ENCODE data around the gene LYRM9.
"Not testable (repeated sequence)": the region's sequence is repeated elsewhere in the genome, so short reads cannot be mapped to it uniquely, and the experiment has no call there.

Gene LYRM9

DNA sequence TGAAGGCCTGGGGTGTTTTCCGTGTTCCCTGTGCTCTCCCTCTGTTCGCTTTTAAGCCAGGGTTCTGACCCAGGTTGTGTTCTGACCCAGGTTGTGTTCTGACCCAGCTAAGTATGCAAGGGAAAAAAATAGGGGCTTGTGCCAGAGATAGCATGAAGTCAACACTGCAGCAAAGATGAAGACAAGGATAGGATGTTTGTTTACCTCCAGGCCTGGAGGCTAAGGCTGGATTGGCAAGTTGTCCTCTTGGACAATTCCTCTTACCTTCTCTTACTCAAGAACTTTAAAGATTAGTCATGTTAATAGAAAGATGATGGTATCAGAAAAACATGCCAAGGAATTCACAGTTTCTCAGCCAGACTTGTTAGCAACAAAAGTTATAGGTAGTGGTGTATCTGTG is 19.4 kb downstream of the LYRM9 start:
- no peak for DNase-seq (ENCODE audit: low read depth)

- DNase-seq (ENCODE audit: low read depth) = no peak
Observed at GRCh38 chr17:27873211-27873610, 20.0 kb downstream of the LYRM9 start.

- DNase-seq (ENCODE audit: low read depth) = no peak
Observed at GRCh38 chr17:27872776-27873175, 20.4 kb downstream of the LYRM9 start.

- no peak for DNase-seq (ENCODE audit: low read depth)
Observed at GRCh38 chr17:27871407-27871806, 21.8 kb downstream of the LYRM9 start.

- DNase-seq (ENCODE audit: low read depth) = no peak
Observed at GRCh38 chr17:27870345-27870744, 22.8 kb downstream of the LYRM9 start.

DNA sequence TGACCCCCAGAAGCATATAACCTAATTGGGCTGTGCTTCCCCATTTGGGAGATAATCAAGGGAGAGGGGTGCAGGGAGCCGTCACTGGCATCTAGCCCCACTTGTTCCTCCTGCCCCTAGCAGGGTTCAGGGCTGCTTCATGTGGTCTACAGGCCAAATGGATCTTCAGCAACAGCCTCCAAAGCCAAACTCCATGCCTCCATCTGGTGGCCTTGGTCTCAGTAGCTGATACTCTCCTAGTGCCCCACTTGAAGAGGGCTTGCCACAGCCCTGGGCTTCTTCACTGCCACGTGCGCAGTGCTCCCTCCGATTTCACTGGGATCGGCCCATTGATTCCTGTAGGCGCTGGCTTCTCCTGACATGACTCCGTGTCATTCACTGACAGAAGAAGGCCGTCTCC is 24.6 kb downstream of the LYRM9 start:
- DNase-seq (ENCODE audit: low read depth) = no peak

- DNase-seq (ENCODE audit: low read depth) = no peak
Observed at GRCh38 chr17:27862840-27863239, 30.3 kb downstream of the LYRM9 start.

DNA sequence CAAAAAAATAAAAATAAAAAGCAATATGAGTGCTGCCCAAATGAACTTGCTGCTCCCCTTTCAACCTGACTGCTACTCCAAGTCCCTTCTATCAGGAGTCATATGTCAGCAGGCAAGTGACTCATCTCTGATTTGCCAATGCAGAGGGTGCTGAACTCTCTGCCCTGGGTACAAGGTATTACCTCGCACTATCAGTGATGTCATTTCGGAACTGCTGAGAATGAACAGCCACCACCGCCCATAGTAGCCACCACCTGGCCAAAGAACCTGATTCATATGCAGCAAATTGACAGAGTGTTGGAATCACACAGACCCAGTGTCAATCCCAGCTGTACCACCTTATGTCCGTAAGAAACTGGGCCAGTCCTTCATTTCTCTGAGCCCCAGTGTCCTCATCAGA is 31.2 kb downstream of the LYRM9 start:
- DNase-seq (ENCODE audit: low read depth) = no peak

DNA sequence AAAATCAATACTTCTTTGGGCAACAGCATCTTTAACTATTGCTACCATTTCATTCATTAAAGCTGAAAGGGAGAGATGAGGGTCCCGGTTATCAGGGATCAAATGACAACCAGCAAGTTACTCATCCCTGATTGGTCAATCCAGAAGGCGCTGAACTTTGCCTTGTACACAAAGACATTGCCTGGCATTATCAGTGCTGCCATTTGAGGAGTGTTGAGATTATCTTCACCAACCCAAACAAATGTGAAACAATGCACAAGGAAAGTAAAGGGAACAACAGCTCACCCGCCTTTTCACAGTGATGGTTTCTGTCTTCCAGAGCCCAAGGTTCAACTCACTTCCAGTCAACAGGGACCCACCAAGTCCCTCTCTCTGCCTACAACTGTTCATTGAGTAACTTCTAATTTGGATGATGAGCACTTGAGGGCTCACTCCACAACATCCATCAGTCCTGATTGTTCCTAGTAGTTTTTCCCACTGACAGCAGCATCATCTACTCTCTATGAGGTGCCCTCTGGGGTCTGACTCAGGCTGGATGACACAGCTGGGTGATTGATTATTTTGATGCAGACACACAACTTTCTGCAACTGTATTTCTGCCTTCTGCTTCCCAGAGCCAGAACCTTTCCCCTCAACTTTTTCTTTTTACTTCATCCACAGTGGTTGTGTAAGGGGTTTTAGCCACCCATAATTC is 32.0 kb downstream of the LYRM9 start:
- DNase-seq (ENCODE audit: low read depth) = no peak

DNA sequence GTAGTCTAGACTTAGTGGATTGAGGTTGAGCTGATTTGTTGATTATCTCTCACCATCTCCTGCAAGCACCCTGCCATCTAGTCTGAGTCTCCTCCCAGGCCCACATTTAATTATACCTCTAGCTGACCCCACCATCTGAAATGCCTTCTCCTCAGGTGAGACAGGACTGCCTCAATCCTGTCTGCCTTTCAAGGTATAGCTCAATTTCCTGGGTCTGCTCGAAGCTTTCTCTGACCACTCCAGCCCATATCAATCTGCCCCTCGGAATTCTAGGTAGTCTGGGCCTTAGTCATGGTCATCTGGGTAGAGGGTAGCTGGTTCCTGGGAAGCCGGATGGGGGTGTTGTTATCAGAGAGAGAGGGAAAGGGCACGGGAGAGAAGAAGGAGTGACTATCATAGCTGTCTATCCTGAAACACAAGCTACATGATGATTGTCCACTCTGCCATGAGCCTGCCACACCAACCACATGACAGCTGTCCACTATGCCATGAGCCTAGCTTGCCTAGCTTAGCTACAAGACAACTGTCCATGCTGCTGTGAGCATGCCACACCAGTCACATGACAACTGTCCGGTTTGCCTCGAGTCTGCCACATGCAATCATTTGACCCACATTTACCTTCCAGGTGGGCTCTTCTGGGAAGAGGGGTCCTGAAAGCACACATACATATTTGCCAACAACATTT is 34.4 kb downstream of the LYRM9 start:
- no peak for DNase-seq (ENCODE audit: low read depth)

GRCh38 chr17:27856676-27857432 is 36.3 kb downstream of the LYRM9 start:
- no peak for DNase-seq (ENCODE audit: low read depth)

DNA sequence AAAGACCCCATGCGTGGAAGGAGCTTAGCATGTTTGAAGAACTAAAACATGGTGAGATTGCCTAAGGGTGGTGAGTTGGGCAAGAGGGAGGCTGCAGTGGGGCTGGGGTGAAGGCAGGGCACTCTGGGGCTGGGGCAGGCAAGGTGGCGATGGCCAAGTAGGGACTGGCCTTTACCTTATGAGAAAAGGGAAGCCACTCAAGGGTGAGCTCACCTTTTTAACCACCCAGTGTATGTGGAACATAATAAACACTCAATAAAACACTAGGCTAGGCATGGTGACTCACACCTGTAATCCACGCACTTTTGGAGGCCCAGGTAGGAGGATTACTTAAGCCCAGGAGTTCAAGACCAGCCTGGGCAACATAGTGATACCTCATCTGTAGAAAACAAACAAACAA is 37.7 kb downstream of the LYRM9 start:
- DNase-seq (ENCODE audit: low read depth) = no peak

DNA sequence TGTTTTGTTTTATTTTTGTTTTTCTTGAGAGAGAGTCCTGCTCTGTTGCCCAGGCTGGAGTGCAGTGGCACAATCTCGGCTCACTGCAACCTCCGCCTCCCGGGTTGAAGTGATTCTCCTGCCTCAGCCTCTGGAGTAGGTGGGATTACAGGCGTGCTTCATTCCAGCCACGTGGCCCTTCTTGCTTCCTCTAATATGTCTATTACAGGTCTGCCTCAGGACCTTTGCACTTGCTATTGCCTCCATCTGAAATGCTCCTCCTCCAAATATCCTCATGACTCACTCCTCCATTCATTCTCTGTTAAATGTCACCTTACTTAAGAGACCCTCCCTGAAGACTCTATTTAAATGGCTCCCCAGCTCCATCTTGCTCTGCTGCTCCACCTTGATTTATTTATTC is 39.0 kb downstream of the LYRM9 start:
- no peak for DNase-seq (ENCODE audit: low read depth)

- DNase-seq (ENCODE audit: low read depth) = no peak
Observed at GRCh38 chr17:27853091-27853490, 40.1 kb downstream of the LYRM9 start.

DNA sequence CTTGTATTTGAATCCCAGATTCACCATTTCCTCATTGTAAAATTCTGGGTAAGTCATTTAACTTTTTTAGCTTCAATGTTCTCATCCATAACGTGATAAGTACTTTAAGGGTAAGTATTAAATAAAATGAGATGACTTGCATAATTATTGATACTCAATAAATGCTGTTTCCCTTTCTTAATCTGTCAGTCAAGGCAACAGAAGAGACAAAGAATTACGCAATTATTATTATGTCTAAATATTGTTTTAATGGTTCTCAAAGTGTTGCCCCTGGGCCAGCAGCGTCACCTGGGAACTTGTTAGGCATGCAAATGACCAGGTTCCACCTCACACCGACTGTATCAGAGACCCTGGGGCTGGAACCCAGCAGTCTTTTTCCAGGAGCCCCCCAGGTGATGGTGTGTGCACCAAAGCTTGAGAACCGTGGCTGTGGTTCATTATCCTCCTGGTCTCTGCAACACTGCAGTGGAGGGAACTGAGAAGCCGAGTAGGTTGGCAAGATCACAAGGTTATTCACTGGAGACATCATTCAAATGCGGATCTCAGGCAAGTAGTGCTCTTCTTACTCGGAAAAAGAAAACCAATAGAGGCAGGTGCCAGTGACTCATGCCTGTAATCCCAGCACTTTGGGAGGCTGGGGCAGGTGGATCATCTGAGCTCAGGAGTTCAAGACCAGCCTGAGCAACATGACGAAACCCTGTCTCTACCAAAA is 43.5 kb downstream of the LYRM9 start:
- DNase-seq (ENCODE audit: low read depth) = no peak

DNA sequence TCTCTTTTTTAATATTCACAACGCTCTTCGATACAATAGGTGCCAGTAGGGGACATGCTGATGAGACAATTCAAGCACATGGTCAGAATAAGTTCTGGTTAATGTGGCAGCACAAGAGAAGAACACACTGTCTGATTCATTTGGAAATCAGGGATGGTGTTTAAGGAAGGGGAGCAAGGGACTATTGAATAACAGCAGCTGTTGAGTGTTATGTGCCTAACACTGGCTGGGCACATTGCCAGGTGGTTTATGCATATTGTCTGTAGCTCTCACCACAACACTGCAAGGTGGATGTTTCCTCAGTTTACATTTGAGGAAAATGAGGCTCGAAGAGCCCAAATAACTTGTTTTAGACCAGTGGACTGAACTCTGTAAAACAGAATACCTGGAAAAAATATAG is 44.2 kb downstream of the LYRM9 start:
- DNase-seq (ENCODE audit: low read depth) = no peak

- DNase-seq (ENCODE audit: low read depth) = not testable (repeated sequence)
Observed at GRCh38 chr17:27846808-27847307, 46.3 kb downstream of the LYRM9 start.

GRCh38 chr17:27846042-27846655 is 47.0 kb downstream of the LYRM9 start:
- DNase-seq (ENCODE audit: low read depth) = no peak

DNA sequence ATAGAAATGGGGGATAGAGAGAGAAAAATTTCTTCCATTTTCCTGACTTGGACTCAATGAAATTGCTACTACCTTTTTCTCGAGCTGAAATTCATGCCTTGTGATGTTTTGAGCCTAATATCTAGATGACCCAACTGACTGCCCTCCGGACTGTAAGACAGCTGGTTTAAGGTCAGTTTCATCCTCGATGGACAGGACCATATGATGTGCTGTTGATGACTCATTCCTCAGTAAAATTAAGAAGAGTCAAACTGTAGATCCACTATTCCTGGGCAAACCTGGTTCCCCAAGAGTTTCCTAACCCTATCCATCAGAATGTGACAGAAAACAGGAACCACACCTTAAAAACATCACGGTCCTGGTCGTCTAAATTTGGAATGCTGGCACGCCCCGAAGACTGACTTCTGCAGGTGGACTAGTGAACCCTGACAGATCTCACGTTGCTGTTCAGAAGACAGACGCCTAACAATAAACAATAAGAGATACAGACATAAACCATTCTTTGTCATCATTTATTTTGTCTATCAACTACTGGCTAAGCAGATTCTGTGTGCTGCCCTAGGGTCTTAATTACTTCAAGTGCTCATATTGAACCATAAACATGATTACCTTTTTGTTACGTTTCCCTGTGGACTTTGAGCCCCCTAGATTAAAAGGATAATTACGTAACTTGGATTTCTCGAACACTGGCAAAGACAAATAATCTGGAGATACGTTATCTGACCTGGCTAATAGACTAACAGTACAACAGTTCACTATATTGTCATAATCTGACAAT is 47.7 kb downstream of the LYRM9 start:
- DNase-seq (ENCODE audit: low read depth) = no peak

GRCh38 chr17:27840688-27841087 is 52.5 kb downstream of the LYRM9 start:
- DNase-seq (ENCODE audit: low read depth) = no peak

DNA sequence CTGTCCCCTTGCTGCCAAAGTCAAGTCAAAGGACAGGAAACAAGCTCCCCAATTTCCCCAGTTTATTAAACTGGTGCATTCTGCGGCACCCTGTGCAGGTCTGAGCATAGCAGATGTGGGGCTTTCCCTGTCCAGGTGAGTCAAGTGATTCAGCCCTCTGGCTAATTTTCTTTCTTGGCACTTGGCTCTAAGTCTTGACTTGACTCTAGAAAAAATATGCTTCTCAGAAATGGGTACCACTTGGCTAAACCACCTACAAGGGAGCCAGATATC is 52.8 kb downstream of the LYRM9 start:
- DNase-seq (ENCODE audit: low read depth) = not testable (repeated sequence)
